Prostate gland (tissue), 2 donors: ENCODE results near the gene ANKRD36B.
"Not testable (repeated sequence)": the region's sequence is repeated elsewhere in the genome, so short reads cannot be mapped to it uniquely, and the experiment has no call there.

Source experiments
- CTCF ChIP-seq, 4 experiments: fragments of 200-600 bp in 2 of 4; fragments of 450-650 bp in 2 of 4; sonication (generic) in 2 of 4; IDR thresholded peaks; 1 replicate in 3 of 4; 2 replicates in 1 of 4; pipeline ENCODE4 v1.5.1; 2016 to 2019; ENCODE audit warnings: antibody characterized with exemption in 4 of 4, mild to moderate bottlenecking in 2 of 4, moderate library complexity in 2 of 4
- POLR2A ChIP-seq: fragments of 450-650 bp; IDR thresholded peaks from one replicate; pipeline ENCODE4 v1.6.1; 2016; ENCODE audit warnings: antibody characterized with exemption, mild to moderate bottlenecking

- peak; percentile 90 to 99 (median 98) for TF ChIP-seq CTCF (IDR thresholded peaks at IDR 0.05)
- not testable (repeated sequence) for TF ChIP-seq POLR2A
These were observed 1.1 kb upstream of the ANKRD36B start for GRCh38 chr2:97590515-97591394.
